SK-N-SH treated with all-trans-retinoic acid at 6 μM for 48 hours (cell line): ENCODE results near the gene ST3GAL5.

Experiments used
- BACH2 ChIP-seq: fragments of 250-450 bp; sonication (Bioruptor Pico); IDR thresholded peaks from 2 replicates; pipeline ENCODE4 v1.9.0; 2021; ENCODE audit warnings: mild to moderate bottlenecking, borderline replicate concordance
- OSR1 ChIP-seq: fragments of 250-450 bp; sonication (Bioruptor Pico); IDR thresholded peaks from 2 replicates; pipeline ENCODE4 v1.8.0; 2022; ENCODE audit warnings: moderate library complexity, mild to moderate bottlenecking, inconsistent platforms
- PATZ1 ChIP-seq: fragments of 250-450 bp; sonication (Bioruptor Pico); IDR thresholded peaks from 2 replicates; pipeline ENCODE4 v1.8.0; 2020; ENCODE audit warnings: mild to moderate bottlenecking, moderate library complexity, borderline replicate concordance
- RARB ChIP-seq: fragments of 250-450 bp; sonication (Bioruptor Pico); IDR thresholded peaks from 2 replicates; pipeline ENCODE4 v1.8.0; 2021; ENCODE audit warnings: mild to moderate bottlenecking, moderate library complexity
- ZFP3 ChIP-seq: fragments of 250-450 bp; sonication (Bioruptor Pico); IDR thresholded peaks from 2 replicates; pipeline ENCODE4 v1.5.0; 2020; ENCODE audit warnings: mild to moderate bottlenecking, moderate library complexity
- ZFP30 ChIP-seq: fragments of 450-650 bp; formaldehyde crosslinking; IDR thresholded peaks from 2 replicates; pipeline ENCODE4 v1.5.0; 2022; ENCODE audit warnings: mild to moderate bottlenecking, moderate library complexity
- ZNF565 ChIP-seq: fragments of 450-650 bp; formaldehyde crosslinking; conservative IDR thresholded peaks from 2 replicates; pipeline ENCODE4 v1.5.0; 2020; ENCODE audit warnings: low read depth, mild to moderate bottlenecking, moderate library complexity
- TF ChIP-seq, protein P1 (sequence below): fragments of 250-450 bp; sonication (Bioruptor Pico); IDR thresholded peaks from 2 replicates; pipeline ENCODE4 v1.5.0; 2020; ENCODE audit warnings: mild to moderate bottlenecking, moderate library complexity
- TF ChIP-seq, protein P2 (sequence below): fragments of 250-450 bp; sonication (Bioruptor Pico); IDR thresholded peaks from 2 replicates; pipeline ENCODE4 v1.5.1; 2021; ENCODE audit warnings: mild to moderate bottlenecking, moderate library complexity

DNA sequence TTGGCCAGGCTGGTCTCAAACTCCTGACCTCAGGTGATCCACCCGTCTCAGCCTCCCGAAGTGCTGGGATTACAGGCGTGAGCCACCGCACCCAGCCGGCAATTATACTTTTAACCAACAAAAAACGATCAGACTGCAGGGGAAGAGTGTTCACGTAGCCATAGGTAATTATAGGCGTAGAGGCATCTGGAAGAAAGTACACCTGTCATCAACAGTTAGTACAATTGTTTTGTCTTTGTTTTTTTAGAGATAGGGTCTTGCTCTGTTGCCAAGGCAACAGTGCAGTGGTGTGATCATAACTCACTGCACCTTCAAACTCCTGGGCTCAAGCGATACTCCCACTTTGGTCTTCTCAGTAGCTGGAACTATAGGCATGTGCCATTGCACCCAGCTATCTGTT is 20.0 kb downstream of the ST3GAL5 start:
- TF ChIP-seq PATZ1 (CRISPR knock-in tag) (no peak), BACH2 (CRISPR knock-in tag) (no peak), RARB (CRISPR knock-in tag) (no peak), ZFP3 (no peak), ZFP30 (CRISPR knock-in tag) (no peak), OSR1 (no peak), ZNF565 (CRISPR knock-in tag) (no peak)
- TF ChIP-seq, protein P1, sequence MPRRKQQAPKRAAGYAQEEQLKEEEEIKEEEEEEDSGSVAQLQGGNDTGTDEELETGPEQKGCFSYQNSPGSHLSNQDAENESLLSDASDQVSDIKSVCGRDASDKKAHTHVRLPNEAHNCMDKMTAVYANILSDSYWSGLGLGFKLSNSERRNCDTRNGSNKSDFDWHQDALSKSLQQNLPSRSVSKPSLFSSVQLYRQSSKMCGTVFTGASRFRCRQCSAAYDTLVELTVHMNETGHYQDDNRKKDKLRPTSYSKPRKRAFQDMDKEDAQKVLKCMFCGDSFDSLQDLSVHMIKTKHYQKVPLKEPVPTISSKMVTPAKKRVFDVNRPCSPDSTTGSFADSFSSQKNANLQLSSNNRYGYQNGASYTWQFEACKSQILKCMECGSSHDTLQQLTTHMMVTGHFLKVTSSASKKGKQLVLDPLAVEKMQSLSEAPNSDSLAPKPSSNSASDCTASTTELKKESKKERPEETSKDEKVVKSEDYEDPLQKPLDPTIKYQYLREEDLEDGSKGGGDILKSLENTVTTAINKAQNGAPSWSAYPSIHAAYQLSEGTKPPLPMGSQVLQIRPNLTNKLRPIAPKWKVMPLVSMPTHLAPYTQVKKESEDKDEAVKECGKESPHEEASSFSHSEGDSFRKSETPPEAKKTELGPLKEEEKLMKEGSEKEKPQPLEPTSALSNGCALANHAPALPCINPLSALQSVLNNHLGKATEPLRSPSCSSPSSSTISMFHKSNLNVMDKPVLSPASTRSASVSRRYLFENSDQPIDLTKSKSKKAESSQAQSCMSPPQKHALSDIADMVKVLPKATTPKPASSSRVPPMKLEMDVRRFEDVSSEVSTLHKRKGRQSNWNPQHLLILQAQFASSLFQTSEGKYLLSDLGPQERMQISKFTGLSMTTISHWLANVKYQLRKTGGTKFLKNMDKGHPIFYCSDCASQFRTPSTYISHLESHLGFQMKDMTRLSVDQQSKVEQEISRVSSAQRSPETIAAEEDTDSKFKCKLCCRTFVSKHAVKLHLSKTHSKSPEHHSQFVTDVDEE (CRISPR knock-in tag) = no peak
- TF ChIP-seq, protein P2, sequence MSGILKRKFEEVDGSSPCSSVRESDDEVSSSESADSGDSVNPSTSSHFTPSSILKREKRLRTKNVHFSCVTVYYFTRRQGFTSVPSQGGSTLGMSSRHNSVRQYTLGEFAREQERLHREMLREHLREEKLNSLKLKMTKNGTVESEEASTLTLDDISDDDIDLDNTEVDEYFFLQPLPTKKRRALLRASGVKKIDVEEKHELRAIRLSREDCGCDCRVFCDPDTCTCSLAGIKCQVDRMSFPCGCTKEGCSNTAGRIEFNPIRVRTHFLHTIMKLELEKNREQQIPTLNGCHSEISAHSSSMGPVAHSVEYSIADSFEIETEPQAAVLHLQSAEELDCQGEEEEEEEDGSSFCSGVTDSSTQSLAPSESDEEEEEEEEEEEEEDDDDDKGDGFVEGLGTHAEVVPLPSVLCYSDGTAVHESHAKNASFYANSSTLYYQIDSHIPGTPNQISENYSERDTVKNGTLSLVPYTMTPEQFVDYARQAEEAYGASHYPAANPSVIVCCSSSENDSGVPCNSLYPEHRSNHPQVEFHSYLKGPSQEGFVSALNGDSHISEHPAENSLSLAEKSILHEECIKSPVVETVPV = no peak
